ENCODE results near the gene DRAM1.
"Not testable (repeated sequence)": the region's sequence is repeated elsewhere in the genome, so short reads cannot be mapped to it uniquely, and the experiment has no call there.

Gene DRAM1

DNA sequence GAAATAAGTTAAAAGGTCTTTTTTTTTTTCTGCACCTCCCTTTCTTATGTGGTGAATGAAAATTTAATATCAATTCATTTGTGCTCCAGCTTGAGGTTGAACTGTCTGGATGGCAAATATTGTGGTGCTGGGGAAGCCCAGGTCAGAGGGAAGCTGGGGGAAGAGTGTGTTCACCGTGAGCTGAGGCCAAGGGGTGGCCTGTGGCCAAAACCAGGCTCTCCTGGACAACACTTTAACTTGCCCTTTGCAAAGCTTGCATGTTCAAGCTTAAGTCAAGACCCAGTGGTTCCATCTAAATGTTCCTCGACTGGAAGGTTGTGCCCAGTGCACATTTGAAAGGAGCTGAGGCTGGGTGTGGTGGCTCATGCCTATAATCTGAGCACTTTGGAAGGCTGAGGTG, 28.8 kb downstream of the DRAM1 start:
- no peak for DNase-seq (ENCODE audit: low read depth)

DNA sequence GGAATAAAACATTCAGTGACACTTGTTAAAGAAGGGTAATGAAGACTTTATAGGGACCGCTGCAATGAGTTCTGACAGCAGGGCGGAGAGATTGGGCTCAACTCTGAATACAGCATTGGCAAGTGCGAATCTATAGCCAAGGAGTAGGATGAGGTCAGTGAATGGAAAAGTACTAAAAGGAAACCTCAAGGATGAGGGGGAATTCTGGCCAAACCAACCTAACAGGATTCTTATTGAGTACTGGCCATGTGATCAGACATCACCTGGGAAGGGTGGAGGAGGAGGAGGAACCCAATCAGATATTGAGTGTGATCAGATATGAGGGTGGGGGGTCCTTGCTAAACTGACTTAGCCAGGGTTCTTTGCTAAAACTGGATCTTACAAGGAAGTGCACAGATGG, 31.0 kb downstream of the DRAM1 start:
- DNase-seq (ENCODE audit: low read depth) = no peak

DNA sequence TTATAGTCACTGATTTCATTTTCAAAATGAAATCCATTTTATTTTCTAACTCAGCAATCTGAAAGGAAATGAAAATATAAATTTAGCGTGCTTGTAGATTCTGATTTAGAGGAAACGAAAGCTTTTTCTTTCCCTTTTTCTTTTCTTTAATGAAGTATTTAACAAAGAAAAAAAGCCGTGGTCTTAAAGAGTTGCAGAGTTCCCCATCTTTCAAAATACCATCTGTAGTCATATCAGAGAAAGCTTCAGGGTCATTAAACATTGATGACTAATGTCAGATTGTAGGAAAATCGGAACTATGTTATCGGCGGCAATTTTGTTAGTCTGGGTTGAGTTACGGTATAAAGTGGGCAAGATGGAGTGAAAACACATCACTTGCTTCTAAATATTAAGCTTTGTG, 32.3 kb downstream of the DRAM1 start:
- DNase-seq (ENCODE audit: low read depth) = no peak

GRCh38 chr12:101915841-101916240, 38.5 kb downstream of the DRAM1 start:
- no peak for DNase-seq (ENCODE audit: low read depth)

- not testable (repeated sequence) for DNase-seq (ENCODE audit: low read depth)
These were observed 41.4 kb downstream of the DRAM1 start for GRCh38 chr12:101918805-101919204.

DNA sequence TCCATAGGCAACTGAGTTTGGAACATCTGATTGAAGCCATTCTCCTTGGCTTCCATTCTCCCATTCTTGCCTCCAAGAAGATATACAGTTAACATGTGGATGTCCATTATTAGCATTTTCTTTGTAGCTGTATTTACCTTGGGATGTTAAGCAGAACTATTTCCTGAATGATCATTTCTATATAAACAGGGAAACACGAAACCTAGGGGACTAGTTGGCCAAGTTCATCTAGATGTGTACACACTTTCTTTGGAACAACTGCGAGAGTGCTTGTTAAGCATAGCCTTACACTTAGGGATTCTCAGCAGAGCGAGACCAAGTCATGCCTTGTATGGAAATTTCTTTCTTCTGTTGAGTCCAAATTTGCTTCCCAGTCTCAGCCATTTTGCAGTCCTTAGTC, 42.1 kb downstream of the DRAM1 start:
- DNase-seq (ENCODE audit: low read depth) = no peak

- no peak for DNase-seq (ENCODE audit: low read depth)
These were observed 43.5 kb downstream of the DRAM1 start for GRCh38 chr12:101920906-101921305.

DNA sequence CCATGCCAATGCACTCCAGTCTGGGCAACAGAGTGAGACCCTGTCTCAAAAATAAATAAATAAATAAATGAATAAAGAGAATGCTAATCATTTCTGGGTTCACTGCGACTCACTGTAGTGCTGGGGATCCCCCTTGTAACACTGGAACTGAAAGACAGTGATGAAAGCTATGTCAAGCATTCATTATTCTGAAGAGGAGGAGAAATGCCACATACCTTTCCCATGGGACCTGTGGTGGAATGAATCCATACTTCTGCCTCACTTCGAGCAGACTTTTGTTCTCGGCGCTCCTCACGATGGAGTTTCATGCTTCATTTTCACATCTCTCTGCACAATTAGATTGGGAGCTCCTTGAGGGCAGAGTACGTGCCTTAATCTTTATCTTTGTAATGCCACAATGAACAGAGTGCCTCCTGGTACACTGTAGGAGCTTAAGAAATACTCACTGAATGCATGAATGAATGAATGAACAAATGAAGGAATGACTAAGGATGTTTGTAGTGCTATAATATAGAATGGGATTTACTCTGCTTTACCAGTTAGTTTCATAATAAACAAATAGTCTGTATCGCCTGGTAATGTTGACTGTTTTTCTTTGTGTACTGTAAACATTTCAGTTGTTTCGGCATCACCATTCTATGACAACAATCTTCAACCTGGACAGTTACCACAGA, 45.8 kb downstream of the DRAM1 start:
- no peak for DNase-seq (ENCODE audit: low read depth)

DNA sequence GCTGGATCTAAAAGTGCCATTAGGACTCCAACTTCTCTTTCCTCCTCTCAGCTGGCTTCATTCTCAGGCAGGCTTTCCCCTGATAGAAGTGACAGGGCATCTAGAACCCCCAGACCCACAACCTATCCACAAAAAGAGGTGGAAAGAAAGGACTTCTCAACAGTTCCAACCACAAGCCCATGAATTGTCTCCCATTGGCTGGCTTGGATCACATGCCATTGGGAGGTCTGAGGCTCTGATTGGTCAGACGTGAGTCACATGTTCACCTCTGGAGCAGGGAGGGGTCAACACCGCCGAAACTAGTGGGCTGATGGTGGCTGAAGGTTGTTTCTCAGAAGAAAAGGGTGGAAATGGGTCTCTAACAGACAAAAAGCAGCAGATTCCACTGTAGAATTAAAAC, 47.2 kb downstream of the DRAM1 start:
- no peak for DNase-seq (ENCODE audit: low read depth)

GRCh38 chr12:101925361-101925760, 48.0 kb downstream of the DRAM1 start:
- DNase-seq (ENCODE audit: low read depth) = no peak

- no peak for DNase-seq (ENCODE audit: low read depth)
These were observed 48.6 kb downstream of the DRAM1 start for GRCh38 chr12:101925935-101926334.

- no peak for DNase-seq (ENCODE audit: low read depth)
These were observed 49.7 kb downstream of the DRAM1 start for GRCh38 chr12:101927036-101927435.

GRCh38 chr12:101927999-101928398, 50.6 kb downstream of the DRAM1 start:
- DNase-seq (ENCODE audit: low read depth) = no peak

DNA sequence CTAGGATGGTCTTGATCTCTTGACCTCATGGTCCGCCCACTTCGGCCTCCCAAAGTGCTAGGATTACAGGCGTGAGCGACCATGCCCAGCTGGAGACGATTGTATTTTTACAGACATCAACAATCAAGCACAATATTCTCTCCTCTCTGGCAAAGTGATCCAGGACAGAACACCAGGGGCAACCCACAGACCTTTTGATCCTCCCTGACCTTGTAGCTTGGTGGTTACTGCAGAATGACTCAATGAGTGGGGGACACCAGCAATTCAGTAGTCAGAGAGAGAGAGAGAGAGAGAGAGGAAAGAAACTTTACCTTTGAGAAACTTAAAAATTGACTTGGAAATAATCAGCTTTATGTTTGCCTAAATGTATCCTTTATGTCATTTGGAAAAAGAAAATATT, 51.2 kb downstream of the DRAM1 start:
- DNase-seq (ENCODE audit: low read depth) = no peak

DNA sequence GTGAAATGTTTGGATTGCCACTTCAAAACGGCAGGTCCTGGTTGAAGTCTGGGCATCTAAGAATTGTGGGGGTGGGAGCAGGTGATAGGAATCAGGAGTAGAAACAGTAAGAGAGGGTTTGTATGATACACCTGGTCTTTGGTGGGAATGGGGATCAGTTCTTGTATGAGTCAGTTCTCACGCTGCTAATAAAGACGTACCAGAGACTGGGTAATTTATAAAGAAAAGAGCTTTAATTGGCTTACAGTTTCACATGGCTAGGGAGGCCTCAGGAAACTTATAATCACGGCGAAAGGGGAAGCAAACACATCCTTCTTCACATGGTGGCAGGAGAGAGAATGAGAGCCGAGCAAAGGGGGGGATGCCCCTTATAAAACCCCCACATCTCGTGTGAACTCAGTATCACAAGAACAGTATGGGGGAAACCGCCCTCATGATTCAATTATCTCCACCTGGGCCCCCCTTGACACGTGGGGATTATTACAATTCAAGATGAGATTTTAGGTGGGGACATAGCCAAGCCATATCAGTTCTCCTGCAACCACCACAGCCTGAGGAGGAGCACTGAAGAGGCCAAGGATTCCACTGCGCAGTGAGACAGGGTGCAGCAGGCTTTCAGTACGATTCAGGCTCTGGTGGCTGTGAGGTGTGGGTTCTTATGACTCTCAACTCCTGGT, 52.1 kb downstream of the DRAM1 start:
- no peak for DNase-seq (ENCODE audit: low read depth)

DNA sequence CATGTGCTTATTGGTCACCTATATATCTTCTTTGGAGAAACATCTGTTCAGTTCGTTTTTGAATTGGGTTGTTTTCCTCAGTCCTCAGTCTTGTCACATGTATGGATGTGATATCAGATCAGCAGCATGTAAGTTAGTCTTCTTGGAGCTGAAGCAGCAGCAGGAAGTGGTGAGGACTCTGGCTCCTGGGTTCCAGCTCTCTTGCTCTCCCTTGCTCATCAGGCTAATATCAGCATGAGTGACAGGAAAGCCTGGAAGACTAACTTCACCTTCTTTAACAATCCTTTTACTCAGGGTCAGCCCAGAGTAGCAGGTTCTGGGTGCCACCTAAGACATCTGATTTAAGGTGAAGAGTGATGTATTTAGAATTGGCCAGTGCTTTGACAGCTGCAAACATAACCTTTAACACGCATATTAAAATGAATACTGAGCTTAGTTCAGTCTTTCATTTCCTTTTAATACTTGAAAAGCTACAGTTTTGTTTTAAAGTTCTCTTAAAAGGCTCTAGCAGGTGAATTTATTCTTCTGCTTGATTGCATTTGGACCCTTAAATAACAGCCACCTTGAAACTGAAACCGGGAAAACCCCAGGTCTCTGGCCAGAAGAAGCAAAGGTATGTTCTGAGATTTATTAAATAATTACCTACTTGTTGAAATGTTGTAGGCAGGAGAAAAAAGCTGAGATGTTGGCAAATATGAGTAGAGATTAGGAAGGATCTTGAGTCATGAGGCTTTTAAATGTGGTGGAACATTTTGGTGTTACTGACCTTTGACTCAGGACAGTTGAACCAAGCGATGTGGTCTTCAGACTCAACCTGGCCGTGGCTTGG, 54.3 kb downstream of the DRAM1 start:
- no peak for DNase-seq (ENCODE audit: low read depth)

DNA sequence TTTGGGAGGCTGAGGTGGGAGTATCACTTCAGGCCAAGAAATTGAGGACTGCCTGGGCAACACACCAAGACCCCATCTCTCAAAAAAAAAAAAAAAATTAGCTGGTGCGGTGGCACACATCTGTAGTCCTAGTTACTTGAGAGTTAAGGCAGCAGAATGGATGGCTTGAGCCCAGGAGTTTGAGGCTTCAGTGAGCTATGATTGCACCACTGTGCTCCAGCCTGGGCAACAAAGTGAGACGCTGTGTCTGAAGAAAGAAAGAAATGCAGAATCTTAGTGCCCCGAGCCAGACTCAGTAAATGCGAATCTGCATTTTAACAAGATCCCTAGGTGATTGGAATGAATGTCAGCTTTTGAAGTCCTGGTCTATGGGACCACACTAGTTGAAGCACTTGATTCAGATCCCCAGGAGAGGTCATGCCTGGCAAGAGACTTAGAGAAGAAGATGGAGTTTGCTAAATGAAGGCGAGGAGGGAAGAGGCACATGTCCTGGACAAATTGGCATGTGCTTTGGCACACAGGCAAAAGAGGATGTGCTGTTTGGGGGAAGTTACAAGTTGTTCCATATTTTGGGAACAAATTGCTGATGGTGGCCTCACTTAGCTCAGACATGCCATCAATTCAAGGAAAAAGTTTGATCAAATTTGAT, 56.6 kb downstream of the DRAM1 start:
- DNase-seq (ENCODE audit: low read depth) = no peak

DNA sequence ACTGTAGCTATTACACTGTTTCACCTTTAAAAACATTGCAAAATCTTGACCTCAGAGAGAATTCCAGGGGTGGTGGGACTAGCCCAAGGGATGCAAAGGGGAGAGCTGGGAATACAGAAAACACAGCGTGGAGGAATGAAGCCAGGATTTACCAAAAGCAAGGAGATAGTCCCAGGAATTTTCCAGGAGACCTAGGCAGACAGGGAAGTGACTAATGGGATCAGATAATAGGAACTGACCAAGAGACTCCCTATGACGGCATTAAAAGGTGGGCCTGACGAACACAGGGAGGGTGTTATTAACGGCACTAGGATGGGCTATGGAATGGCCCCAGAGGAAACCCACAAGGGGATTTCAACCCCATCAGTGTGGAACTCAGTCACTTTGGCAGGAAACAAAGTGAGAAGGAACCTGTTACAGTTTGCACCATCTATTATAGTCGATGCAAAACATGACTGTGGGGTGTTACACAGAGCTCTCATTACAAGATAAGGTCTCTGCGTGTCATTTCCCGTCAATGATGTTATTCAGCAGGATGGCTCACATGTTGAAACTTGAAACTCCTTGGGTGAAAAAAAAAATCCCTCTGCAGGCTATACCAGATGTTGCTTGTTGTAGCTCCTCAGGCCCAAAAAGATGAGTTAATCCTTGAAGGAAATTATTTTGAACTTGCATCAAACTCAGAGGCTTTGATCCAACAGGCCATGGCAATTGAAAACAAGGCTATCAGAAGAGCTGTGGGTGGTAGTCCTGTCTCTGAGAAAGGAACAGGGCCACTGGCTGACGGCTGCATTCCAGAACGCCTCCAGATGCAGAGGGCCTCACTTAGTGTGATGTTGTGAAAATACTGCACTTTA, 58.7 kb downstream of the DRAM1 start:
- DNase-seq (ENCODE audit: low read depth) = no peak

DNA sequence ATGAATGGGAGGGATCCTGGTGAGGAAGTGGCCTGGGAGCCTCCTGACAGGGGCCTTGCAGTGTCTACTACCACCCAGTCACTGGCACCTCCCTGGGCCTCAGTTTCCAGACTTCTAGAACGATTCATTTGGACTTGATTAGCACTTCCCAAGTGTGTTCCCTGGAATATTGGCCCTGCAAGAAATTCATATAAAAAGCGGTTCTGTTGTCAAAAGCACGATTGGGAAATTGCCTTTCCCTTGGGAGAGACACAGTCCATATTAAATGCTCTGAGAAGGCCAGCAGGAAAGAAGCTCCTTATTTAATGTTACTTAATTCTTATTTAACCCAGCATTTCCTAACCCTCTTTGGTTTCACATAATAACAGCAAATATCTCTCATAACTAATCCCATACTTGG, 61.9 kb downstream of the DRAM1 start:
- no peak for DNase-seq (ENCODE audit: low read depth)

DNA sequence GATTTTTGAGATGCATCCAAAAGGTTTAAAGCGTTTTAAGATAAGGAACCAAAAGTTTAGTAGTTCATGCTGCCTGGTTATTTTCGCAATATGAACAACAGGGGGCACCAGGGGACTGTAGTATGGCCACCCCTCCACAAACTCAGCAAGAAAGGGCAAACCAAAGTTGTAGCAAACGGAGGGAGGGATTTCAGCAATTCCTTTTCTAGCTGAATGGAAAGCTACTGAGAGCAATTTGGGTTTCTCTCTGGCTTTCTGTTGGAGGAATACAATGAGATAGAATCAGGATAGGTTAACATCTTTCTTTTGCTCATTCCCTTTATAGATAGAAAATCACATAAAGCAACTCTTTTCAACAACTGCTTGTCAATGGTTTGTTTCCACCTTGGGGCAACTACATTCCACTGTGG, 62.5 kb downstream of the DRAM1 start:
- DNase-seq (ENCODE audit: low read depth) = peak; percentile 22

- DNase-seq (ENCODE audit: low read depth) = no peak
These were observed 63.1 kb downstream of the DRAM1 start for GRCh38 chr12:101940400-101940950.
